Measurements from ENCODE around the gene CTIF. TPM values are rescaled to one million over a fixed set of nuclear protein-coding genes. Genes with fewer than 3 reads are reported as not detected.

Gene CTIF
- polyA plus RNA-seq, 1 of the 3 experiments (the other 2 are of a cell fraction) = 47.2 TPM

DNA sequence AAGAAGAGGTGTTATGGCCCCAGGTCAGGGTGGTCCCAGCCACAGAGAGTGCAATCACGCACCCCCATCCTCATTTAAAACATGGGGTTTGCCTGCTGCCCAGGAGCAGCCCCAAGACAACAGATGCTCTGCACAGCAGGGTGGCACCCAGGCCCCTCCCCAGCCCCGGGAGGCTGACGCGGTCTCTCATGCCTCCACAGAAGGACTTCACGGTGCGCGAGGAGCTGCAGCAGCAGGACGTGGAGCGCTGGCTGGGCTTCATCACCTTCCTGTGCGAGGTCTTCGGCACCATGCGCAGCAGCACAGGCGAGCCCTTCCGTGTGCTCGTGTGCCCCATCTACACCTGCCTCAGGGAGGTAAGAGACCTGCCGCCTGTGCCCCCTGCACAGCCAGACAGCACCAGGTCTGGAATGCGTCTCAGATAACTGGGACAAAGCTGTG, 278.2 kb downstream of the CTIF start:
- H3K27ac ChIP-seq (ENCODE audit: low read depth in 2 of 2, low read length in 1 of 2) = no peak overlapping the region; a peak in 1 of 4 replicates
- H3K9me3 ChIP-seq = no peaks in the 10 kb centered on the region
- peaks cover 28 to 42% of the 10 kb centered on the region in 2 experiments for H3K36me3 ChIP-seq (replicated peaks in 1 of 2; ENCODE audit: control insufficient read depth in 1 of 2, insufficient read depth in 2 of 2, low read length in 1 of 2)
- no peaks in the 10 kb centered on the region for H3K9me2 ChIP-seq
- POLR2A ChIA-PET = no interaction called here
- H3K27me3 ChIP-seq (ENCODE audit: insufficient read depth) = no peaks in the 10 kb centered on the region
- no peaks in the 10 kb centered on the region for H4K20me1 ChIP-seq (ENCODE audit: insufficient read depth)
- TF ChIP-seq, protein P1, sequence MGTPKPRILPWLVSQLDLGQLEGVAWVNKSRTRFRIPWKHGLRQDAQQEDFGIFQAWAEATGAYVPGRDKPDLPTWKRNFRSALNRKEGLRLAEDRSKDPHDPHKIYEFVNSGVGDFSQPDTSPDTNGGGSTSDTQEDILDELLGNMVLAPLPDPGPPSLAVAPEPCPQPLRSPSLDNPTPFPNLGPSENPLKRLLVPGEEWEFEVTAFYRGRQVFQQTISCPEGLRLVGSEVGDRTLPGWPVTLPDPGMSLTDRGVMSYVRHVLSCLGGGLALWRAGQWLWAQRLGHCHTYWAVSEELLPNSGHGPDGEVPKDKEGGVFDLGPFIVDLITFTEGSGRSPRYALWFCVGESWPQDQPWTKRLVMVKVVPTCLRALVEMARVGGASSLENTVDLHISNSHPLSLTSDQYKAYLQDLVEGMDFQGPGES (IDR thresholded peaks at IDR 0.05; ENCODE audit: low read depth, low read length) = no peak
- TF ChIP-seq, protein P2, sequence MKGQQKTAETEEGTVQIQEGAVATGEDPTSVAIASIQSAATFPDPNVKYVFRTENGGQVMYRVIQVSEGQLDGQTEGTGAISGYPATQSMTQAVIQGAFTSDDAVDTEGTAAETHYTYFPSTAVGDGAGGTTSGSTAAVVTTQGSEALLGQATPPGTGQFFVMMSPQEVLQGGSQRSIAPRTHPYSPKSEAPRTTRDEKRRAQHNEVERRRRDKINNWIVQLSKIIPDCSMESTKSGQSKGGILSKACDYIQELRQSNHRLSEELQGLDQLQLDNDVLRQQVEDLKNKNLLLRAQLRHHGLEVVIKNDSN (IDR thresholded peaks at IDR 0.05; ENCODE audit: borderline replicate concordance, low read depth) = no peak
- TF ChIP-seq, protein P3, sequence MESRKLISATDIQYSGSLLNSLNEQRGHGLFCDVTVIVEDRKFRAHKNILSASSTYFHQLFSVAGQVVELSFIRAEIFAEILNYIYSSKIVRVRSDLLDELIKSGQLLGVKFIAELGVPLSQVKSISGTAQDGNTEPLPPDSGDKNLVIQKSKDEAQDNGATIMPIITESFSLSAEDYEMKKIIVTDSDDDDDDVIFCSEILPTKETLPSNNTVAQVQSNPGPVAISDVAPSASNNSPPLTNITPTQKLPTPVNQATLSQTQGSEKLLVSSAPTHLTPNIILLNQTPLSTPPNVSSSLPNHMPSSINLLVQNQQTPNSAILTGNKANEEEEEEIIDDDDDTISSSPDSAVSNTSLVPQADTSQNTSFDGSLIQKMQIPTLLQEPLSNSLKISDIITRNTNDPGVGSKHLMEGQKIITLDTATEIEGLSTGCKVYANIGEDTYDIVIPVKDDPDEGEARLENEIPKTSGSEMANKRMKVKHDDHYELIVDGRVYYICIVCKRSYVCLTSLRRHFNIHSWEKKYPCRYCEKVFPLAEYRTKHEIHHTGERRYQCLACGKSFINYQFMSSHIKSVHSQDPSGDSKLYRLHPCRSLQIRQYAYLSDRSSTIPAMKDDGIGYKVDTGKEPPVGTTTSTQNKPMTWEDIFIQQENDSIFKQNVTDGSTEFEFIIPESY (IDR thresholded peaks at IDR 0.05; ENCODE audit: borderline replicate concordance, low read depth) = no peak
- TF ChIP-seq TEAD4 (IDR thresholded peaks at IDR 0.05; ENCODE audit: borderline replicate concordance, insufficient read depth) (no peak), EP300 (IDR thresholded peaks at IDR 0.05; ENCODE audit: borderline replicate concordance in 1 of 2, low read depth in 1 of 2, low read length in 1 of 2) (no peak)
- H3F3A ChIP-seq (replicated peaks; ENCODE audit: insufficient read depth) = peaks cover 23% of the 10 kb centered on the region
- CTCF ChIA-PET = interaction anchor here (1.1 to 1.5 kb wide), 2 partner anchors 11 to 22 kb away, joined by 3 read pairs; no protein-coding TSS in a partner anchor
- DNase-seq = no peak
- no peak overlapping the region for H3K9ac ChIP-seq
- no peaks in the 10 kb centered on the region; a peak in 1 of 4 replicates for H3K4me1 ChIP-seq (ENCODE audit: control insufficient read depth in 1 of 2, insufficient read depth in 2 of 2, low read depth in 1 of 2, low read length in 1 of 2)
- no peak overlapping the region for H2AFZ ChIP-seq (ENCODE audit: low read depth)
- peaks cover 21% of the 10 kb centered on the region for H3K79me2 ChIP-seq (ENCODE audit: insufficient read depth)
- 94% methylated on average over 5 of the region's 17 CpGs for WGBS (ENCODE audit: low lambda C conversion rate)
- H3K4me3 ChIP-seq (ENCODE audit: low read depth in 2 of 2, low read length in 1 of 2) = no peak overlapping the region
- no peak overlapping the region for H3K4me2 ChIP-seq

DNA sequence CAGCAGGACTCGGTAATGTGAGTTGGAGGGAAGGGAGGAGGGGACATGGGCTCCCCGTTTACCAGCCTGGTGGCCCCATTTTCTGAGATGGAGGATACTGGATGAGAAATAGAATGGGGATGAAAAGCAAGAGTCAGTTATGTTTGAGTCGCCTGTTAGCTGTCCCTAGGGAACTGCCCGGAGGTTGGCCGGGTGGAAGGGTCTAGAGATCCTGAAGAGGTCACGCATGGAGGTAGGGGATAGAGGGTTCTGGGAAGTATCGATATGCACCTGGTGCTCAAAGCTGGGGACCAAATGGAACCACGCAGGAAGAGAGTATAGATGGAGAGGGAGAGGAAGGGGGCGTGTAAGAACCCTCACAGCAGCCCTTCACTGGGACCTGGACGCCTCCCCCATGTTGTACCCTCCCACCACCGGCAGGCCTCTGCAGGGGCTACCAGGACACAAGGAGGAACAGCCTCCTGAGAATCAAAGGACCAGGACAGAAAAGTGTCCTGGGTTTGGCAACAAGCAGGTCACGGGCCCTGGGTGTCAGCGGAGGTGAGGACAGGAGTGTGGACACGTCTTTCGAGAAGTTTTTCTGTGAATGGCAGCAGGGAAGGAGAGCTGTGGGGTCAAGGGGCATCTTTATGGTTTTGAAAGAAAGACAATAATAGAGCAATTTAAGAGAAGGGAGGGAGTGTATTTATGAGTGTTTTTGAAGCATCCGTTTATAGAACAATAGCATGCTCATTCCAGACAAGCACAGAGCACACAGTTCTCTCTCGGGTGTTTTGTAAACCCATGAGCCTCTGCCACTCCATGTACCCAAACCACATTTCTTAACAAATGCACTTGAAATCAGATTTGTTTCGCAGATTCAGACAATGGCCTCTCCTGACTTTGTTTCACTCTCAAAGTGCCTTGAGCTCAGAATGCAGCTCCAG, 279.8 kb downstream of the CTIF start:
- Histone ChIP-seq H3K79me2 (ENCODE audit: insufficient read depth) (peaks cover 33% of the 10 kb centered on the region), H3K4me2 (no peak overlapping the region), H3K27ac (ENCODE audit: low read depth in 2 of 2, low read length in 1 of 2) (no peak overlapping the region), H4K20me1 (ENCODE audit: insufficient read depth) (no peaks in the 10 kb centered on the region), H3K4me3 (ENCODE audit: low read depth in 2 of 2, low read length in 1 of 2) (no peak overlapping the region), H2AFZ (ENCODE audit: low read depth) (no peak overlapping the region), H3K9me3 (peaks cover 6% of the 10 kb centered on the region; the same call in 1 of the 2 replicates), H3K9me2 (no peaks in the 10 kb centered on the region), H3K36me3 (replicated peaks in 1 of 2; ENCODE audit: control insufficient read depth in 1 of 2, insufficient read depth in 2 of 2, low read length in 1 of 2) (peaks cover 40 to 44% of the 10 kb centered on the region in 2 experiments), H3K9ac (no peak overlapping the region), H3K4me1 (ENCODE audit: control insufficient read depth in 1 of 2, insufficient read depth in 2 of 2, low read depth in 1 of 2, low read length in 1 of 2) (no peaks in the 10 kb centered on the region; a peak in 1 of 4 replicates), H3F3A (replicated peaks; ENCODE audit: insufficient read depth) (peaks cover 22% of the 10 kb centered on the region), H3K27me3 (ENCODE audit: insufficient read depth) (no peaks in the 10 kb centered on the region)
- ChIA-PET POLR2A (no interaction called here), CTCF (interaction anchor here (1.2 kb wide), 1 partner anchor 9 kb away, joined by 3 read pairs; no protein-coding TSS in a partner anchor)
- 92% methylated on average over 18 of the region's 18 CpGs for WGBS (ENCODE audit: low lambda C conversion rate)
- DNase-seq = no peak
- TF ChIP-seq EZH2phosphoT487 (IDR thresholded peaks at IDR 0.05; ENCODE audit: borderline replicate concordance, low read depth) = no peak
- TF ChIP-seq RAD21 (IDR thresholded peaks at IDR 0.05; ENCODE audit: low read length) = no peak
- TF ChIP-seq JUND (IDR thresholded peaks at IDR 0.05) = no peak
- no peak for TF ChIP-seq GATA2 (CRISPR knock-in tag; IDR thresholded peaks at IDR 0.05)
- TF ChIP-seq, protein P4, sequence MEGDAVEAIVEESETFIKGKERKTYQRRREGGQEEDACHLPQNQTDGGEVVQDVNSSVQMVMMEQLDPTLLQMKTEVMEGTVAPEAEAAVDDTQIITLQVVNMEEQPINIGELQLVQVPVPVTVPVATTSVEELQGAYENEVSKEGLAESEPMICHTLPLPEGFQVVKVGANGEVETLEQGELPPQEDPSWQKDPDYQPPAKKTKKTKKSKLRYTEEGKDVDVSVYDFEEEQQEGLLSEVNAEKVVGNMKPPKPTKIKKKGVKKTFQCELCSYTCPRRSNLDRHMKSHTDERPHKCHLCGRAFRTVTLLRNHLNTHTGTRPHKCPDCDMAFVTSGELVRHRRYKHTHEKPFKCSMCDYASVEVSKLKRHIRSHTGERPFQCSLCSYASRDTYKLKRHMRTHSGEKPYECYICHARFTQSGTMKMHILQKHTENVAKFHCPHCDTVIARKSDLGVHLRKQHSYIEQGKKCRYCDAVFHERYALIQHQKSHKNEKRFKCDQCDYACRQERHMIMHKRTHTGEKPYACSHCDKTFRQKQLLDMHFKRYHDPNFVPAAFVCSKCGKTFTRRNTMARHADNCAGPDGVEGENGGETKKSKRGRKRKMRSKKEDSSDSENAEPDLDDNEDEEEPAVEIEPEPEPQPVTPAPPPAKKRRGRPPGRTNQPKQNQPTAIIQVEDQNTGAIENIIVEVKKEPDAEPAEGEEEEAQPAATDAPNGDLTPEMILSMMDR (IDR thresholded peaks at IDR 0.05) = no peak
- no peak for TF ChIP-seq FOXJ3 (CRISPR knock-in tag; IDR thresholded peaks at IDR 0.05)
- TF ChIP-seq GABPA (IDR thresholded peaks at IDR 0.05; ENCODE audit: low read depth) = no peak
- TF ChIP-seq, protein P2 (IDR thresholded peaks at IDR 0.05; ENCODE audit: borderline replicate concordance, low read depth) = no peak
- TF ChIP-seq TCF12 (IDR thresholded peaks at IDR 0.05) = no peak
- no peak for TF ChIP-seq EP300 (IDR thresholded peaks at IDR 0.05; ENCODE audit: borderline replicate concordance in 1 of 2, low read depth in 1 of 2, low read length in 1 of 2)

Measured in SK-N-SH (cell line).